NCI-H1105 treated with DMSO at 0.1 percent for 48 hours (cell line): ENCODE data around the gene NT5C1A.
A peak's percentile ranks its signal among the peaks of the same experiment; 100 is the strongest.

ENCODE experiments used
- DNase-seq: peaks from one replicate; lab custom pipeline; 2025; lab: John Stamatoyannopoulos, UW

The NT5C1A gene

GRCh38 chr1:39671793-39672550 lies at the start of gene NT5C1A:
NT5C1A (minus strand) TSS chr1:39672107; CDS start chr1:39672038, 69 bp downstream.
- peak; percentile 11 for DNase-seq

DNA sequence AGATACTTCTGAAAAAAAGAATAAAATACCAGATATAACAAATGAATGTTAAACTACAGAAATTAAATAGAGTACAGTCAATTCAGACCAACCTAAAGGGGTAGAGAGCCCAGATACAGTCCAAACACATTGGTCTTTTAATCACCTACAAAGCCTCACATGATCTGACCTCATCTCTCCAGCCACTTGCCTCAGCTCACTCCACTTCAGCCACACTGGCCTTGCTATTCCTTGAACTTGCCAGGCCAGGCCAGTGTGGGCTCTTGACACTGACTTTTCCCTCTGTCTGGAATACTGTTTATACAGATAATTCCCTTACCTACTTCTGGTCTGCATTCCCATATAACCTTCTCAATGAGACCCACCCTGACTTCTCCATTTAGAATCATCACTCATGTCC lies 49.8 kb upstream of the NT5C1A start:
- no peak for DNase-seq

DNA sequence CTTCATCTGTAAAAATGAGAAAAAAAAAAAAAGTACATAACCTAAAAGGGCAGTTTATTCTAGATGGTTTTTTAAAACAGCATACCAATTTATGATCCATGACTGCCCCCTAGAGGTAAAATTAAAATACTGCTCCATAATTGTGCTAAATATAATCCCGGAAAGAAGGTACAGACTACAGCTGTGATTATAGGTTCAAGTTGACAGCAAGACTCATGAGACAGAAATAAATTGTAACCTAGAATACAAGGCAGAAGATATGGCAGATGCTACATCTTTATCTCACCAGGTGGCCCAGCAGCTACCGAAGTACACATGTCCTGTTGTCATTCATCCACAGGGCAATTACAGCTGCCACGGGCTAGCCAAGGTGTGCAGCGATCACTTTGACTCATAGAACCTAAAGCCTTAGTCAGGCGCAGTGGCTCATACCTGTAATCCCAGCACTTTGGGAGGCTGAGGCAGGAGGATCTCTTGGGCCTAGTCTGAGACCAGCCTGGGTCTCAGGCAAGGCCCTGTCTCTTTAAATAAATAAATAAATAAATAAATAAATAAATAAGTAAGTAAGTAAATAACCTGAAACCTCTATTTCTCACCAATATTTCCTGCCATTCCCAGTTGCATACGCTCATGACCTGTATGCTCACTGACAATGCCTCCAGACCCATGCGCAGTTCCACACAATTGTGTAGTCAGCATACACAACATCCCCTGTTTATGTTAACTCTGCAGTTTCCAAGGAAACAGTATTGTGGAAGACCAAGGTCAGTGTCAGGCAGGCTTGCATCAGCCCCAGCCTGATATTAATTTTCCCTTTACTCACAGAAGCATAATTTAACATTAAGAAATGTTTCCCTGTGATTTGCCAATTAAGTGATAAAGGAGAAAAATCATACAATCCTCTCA lies 48.4 kb upstream of the NT5C1A start:
- DNase-seq, result peak; percentile 72

- no peak for DNase-seq
These were observed 45.9 kb upstream of the NT5C1A start for GRCh38 chr1:39717809-39718208.

DNA sequence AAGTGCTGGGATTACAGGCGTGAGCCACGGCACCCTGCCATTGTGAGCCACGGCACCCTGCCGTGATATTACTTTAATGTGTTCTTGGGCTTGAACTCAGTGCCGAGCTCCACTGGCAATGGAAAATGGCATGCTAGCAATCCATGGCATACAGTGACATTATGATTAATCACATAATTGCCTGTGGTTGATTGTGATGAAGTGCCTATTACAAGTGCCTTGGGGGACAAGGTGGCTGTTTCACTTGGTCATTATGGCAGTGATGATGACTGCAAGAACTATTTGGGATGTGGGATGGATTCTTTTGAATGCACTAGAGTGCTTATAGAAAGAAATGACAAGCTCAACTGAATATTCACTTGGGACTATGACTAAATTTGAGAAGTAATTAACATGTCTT lies 41.6 kb upstream of the NT5C1A start:
- no peak for DNase-seq

- DNase-seq, result no peak
These were observed 40.0 kb upstream of the NT5C1A start for GRCh38 chr1:39711966-39712340.

DNA sequence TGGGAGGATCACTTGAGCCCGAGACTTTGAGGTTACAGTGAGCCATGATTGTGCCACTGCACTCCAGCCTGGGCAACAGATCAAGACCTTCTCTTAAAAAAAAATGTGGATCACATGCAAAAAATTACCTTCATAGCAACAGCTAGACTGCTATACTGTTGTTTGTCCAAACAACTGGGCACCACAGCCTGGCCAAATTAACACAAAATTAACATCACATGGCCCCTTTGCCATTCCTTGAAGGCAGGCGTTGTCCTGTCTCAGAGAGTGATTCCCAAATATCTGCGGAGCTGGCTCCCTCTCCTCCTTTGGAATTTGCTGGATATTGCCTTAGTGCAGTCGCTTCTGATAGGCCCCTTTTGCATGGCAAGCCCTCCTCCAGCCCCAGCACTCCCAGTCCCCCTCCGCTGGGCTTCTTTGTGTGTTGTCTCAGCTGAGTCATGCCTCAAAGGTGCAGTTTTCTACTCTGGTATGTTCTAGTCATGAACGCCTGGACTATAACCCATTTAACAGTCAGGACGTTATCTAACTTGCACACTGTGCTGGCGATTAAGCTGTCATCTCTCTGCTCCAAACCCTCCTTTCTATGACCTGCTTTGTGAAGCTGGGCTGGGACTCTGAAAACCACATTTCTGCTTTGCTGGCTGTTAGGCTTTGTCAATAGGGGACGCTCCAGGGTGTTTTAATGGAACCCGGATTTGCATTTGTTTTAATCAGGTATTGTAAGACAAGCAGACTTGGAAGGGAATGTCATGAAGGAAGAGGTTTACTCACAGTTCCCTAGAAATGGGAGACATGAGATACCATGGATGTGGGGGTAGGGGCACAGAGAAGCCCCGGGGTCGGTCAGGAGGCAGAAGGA lies 39.4 kb upstream of the NT5C1A start:
- DNase-seq, result no peak

DNA sequence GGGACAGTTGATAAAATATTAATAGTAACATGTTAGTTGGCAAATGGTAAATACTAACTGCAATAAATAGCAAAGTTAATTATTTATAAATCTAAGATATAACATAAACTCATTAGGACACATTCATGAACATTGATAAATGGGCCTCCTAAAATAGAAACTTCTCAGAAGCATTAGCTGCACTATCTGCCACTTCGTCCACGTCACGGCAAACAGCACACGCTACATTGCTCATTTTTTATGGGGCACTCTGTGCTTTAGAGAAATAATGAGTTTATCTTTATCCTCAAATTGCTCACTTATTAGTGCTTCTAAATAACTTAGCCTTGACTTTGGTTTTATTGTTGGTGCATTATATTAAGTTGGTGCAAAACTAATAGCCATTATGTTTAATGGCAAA lies 35.6 kb upstream of the NT5C1A start:
- DNase-seq, result no peak

GRCh38 chr1:39704757-39705156 lies 32.9 kb upstream of the NT5C1A start:
- DNase-seq, result no peak

DNA sequence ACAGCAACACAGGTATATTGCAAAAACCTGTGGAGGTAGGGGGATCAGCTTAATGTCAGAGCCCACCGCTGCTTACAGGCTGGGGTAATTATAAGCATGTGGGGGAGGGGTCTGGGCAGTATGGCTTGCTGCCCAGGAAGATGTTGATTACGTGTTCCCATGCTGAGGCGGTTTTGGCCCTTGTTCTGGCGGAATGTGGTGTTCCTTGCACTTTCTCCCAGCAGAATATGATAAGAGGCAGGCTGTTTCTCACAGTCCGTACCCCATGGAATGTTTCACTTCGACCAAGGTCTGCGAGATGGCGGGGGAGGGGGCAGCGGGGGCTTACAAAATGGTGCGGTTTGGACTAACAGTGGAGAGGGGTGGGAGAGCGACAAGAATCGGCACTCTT lies 29.1 kb upstream of the NT5C1A start:
- peak; percentile 83 for DNase-seq

DNA sequence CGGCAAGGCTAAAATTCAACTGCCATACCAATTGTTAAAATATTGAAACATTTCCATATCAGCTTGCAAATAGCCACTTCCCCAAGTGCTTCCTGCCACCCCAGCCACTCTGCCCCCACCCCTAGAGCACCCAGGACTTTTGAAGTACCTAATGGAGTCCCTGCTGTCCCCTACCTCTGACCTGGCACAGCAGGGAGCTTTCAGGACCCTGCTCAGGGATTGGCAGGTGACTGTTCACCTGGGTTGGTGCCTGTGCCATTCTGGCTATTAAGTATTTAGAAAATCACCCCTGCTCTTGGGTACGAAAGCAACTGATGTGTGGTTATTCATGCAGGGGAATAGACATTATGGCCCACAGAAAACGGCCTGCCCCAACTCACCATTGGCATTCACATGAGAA lies 28.4 kb upstream of the NT5C1A start:
- DNase-seq, result no peak

DNA sequence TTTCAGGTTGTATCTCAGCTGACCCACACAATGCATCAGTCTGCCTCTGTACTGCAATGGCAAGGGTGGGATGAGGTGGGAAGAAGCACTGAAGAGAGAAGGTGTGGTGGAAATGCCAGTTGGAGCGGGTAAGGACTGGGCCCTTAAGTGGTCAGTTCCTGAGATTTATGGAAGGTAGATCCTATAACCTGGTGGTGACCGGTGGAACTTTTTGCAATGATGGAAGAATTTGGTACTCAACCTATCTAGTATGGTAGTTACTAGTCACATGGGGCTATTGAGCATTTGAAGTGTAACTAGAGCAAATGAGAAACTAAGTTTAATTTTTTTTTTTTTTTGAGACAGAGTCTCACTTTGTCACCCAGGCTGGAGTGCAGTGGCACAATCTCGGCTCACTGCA lies 27.5 kb upstream of the NT5C1A start:
- no peak for DNase-seq

DNA sequence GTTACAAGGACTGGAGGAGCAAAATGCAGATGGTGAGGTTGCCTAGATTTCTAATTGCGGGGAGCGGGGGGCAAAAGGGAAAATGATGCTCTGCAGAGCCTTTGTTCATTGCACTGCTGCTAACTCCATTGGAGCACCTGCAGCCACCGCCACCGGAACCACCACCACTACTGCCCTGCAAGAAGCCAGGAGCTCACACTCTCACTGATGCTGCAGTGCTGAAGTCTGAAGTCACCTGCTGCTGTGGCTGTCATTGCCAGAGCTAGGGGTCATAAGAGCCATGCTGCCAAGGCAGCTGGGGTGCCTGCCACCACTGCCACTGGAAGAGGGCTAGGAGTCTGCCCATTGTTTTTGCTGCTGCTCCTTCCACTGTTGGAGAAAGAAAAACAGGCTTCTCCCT lies 26.7 kb upstream of the NT5C1A start:
- no peak for DNase-seq

DNA sequence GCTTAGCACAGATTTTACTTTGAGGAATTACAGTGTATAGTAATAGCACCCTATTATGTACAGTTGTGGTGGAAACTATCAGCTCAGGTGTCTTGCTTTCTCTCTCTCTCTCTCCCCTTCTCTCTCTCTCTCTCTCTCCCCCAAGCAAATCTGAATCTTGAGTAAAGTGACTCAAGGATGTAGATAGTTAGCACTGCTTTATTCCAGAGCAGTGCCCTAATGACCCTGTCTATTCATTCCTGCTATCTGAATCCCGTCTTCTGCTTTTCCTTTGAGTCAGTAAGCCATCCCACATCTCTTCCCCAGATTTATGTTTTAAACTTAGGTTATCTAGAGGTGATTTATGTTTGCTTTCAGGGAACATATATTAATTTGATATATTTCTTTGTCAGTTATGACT lies 24.5 kb upstream of the NT5C1A start:
- no peak for DNase-seq

- DNase-seq, result no peak
These were observed 23.1 kb upstream of the NT5C1A start for GRCh38 chr1:39695016-39695415.

DNA sequence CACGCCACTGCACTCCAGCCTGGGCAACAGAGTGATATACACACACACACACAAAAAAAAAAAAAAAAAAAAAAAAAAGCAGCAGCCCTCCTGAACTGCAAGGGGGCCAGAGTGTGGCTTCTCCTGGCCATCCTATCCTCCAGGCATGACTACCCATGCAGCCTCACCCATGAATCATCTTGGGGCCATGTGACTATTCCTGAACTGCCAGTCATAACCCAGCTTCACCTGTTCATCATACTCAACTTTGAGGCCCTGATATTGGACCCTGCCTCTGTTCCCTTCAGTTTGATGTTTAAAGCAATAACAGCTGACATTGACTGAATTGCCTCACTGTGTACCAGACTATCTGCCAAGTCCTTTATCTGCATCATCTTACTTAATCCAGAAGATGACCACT lies 22.1 kb upstream of the NT5C1A start:
- no peak for DNase-seq

DNA sequence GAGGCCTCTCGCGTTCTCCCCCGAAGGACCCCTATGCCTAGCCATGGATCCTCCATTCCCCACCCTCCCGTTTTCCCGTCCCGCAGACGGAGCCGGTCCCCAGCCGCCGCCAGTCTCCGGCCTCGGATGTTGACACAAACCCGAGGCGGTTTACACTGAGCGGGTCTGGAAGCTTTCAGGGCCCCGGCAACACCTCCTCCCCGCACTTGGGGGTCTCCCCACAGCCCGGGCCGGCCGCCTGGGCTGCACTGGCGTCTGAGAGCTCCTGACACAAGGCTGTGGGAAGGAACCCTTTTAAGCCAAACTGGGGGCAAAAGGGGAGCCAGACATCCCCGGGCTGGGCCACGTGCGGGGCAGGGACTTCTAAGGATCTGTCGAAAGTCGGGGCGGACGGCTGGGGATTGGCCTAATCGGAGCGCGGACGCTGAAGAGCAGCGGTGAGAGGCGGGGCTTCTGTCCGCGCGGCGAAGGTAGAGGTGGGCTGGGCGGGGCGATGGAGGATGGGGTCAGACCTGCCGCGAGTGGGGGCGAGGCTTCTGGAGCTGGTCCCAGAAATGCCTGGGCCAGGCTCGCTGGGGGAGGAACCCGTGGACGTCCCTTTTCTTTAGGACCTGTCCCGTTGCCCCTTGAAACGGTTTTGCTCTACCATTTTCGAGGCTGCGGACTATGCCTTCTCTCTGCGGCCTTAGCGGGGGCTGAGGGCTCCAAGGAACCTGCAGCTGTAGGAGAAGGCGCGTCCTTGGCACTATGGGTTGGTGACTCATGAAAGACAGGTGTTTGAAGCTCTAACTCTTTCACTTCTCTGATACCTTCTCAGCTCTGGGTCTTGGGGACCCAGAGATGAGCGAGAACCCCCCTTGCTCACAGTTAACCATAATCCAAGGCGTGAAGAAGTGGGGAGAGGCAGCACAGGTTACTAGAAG lies 20.5 kb upstream of the NT5C1A start:
- DNase-seq, result peak; percentile 64

GRCh38 chr1:39691383-39692151 lies 19.7 kb upstream of the NT5C1A start, which contains the start of gene HPCAL4:
HPCAL4 (minus strand) TSS chr1:39691433; CDS start chr1:39684603, 6,830 bp downstream.
- DNase-seq, result peak; percentile 91

GRCh38 chr1:39690794-39691382 lies 19.0 kb upstream of the NT5C1A start:
- DNase-seq, result no peak

- no peak for DNase-seq
These were observed 18.3 kb upstream of the NT5C1A start for GRCh38 chr1:39690225-39690624.
